Tibial nerve (tissue), 4 donors: Measurements from ENCODE around the gene EIF1AX.

Source experiments
- EP300 ChIP-seq, 2 donors: sonication (generic); formaldehyde crosslinking; IDR thresholded peaks; one replicate each; pipeline ENCODE4 v1.6.1; 2017; ENCODE audit warnings: antibody characterized with exemption in 2 of 2, mild to moderate bottlenecking in 1 of 2
- POLR2A ChIP-seq, 2 donors: fragments of 450-650 bp; IDR thresholded peaks; one replicate each; pipeline ENCODE4 v1.6.1; 2017; ENCODE audit warnings: antibody characterized with exemption in 2 of 2, mild to moderate bottlenecking in 2 of 2, moderate library complexity in 2 of 2
- TF ChIP-seq, protein P1 (sequence below), 5 experiments: fragments of 200-600 bp in 3 of 5; fragments of 450-650 bp in 2 of 5; sonication (generic) in 3 of 5; IDR thresholded peaks; one replicate each; pipeline ENCODE4 v1.5.1; 2016 to 2019; ENCODE audit warnings: antibody characterized with exemption in 5 of 5, mild to moderate bottlenecking in 3 of 5, moderate library complexity in 2 of 5

DNA sequence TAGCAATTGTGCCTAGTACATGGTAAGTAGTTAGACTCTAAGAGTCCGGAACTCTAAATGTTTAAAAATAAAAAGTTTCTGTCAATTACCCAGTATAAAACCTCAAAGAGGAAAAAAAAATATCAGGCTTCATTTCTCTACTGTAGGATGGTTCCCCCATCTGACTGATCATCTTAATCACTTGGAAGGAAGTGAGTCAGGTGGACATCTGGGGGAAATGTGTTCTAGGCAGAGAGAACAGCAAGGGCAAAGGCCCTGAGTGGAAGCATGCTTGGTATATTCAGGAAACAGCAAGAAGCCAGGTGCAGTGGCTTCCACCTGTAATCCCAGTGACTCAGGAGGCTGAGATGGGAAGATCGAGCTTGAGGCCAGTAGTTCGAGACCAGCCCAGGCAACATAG is 2.9 kb upstream of the EIF1AX start:
- TF ChIP-seq, protein P1, sequence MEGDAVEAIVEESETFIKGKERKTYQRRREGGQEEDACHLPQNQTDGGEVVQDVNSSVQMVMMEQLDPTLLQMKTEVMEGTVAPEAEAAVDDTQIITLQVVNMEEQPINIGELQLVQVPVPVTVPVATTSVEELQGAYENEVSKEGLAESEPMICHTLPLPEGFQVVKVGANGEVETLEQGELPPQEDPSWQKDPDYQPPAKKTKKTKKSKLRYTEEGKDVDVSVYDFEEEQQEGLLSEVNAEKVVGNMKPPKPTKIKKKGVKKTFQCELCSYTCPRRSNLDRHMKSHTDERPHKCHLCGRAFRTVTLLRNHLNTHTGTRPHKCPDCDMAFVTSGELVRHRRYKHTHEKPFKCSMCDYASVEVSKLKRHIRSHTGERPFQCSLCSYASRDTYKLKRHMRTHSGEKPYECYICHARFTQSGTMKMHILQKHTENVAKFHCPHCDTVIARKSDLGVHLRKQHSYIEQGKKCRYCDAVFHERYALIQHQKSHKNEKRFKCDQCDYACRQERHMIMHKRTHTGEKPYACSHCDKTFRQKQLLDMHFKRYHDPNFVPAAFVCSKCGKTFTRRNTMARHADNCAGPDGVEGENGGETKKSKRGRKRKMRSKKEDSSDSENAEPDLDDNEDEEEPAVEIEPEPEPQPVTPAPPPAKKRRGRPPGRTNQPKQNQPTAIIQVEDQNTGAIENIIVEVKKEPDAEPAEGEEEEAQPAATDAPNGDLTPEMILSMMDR (IDR thresholded peaks at IDR 0.05), result no peak
- TF ChIP-seq EP300 (IDR thresholded peaks at IDR 0.05) (no peak), POLR2A (IDR thresholded peaks at IDR 0.05) (no peak)
